Fibroblast of villous mesenchyme (primary cell): ENCODE data around the gene SHTN1. TPM values are rescaled to one million over a fixed set of nuclear protein-coding genes. Genes with fewer than 3 reads are reported as not detected.

Experiments used
- DNase-seq: peaks from one replicate; pipeline ENCODE4 v3.0.0-alpha.2; 2010; ENCODE audit warnings: low read depth
- H3K4me3 ChIP-seq: 2 replicates; pipeline ENCODE4 v1.5.1; 2011; ENCODE audit warnings: low read depth, mild to moderate bottlenecking, low read length
- CTCF ChIP-seq: IDR thresholded peaks from 2 replicates; pipeline ENCODE4 v1.5.1; 2012; ENCODE audit warnings: low read depth, mild to moderate bottlenecking, low read length; ENCODE audit not compliant: insufficient read depth
- total RNA-seq: library from RNA; depleted of rRNA; stranded (reverse); fragments of >200 nt; gene quantifications from 2 replicates; pipeline ENCODE4 v1.2.3, GENCODE V29; 2012

The SHTN1 gene
- total RNA-seq, 1 donor = 2.2 TPM

DNA sequence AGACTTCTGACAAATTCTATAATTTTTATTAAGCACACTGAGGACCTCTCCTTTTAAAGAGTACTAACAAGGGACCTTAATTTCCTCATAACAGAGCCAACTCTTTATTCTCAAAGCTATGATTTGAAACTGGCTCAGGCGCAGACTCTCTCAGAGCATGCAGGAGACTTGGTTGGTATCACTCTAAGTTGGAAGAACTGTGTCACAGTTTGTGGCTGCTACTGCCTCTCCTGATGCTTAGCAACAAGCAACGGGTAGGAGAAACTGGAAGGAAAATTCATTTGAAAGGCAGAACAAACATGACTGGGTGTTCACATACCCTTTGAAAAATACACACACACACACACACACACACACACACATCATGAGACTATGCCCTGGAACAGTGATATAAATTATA lies 122.3 kb downstream of the SHTN1 start:
- no peak for DNase-seq

DNA sequence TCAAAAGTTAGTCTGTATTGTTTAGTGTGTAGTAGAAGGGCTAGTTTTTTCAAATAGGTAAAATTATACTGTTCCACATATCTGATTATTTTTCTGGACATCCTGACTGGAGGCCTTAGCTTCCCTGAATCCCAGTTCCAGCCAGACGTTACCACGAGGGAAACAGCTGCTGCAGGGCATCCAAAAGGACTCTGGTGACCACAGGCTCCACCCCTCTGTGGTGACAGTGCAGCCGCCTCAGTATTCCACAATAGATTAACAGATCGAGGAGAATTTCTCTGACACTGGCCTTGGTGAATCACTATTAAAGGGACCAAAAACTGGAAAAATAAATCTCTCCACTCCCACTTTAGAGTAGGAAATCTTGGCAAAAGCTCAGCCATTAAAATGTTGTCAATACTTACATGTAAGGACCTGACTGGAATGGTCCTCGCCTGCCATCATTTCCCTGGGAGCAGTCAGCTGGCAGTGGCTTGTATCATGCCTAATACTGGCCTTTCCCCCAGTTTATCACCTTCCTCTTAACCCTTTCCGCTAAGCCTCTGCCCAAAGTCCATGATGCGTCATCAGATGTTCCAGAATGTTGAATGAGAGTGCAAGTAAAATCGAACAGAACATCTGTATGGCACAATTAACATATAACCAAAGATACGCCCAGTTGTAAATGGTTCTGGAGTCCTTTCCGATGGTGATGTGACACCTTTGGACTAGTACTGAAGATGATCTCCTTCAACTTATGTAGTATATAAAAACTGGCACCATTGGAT lies 124.1 kb downstream of the SHTN1 start:
- TF ChIP-seq CTCF = no peak
- H3K4me3 ChIP-seq = no peak overlapping the region
- no peak for DNase-seq

More for the DNA sequence above, 122.3 kb downstream of the SHTN1 start:
- TF ChIP-seq CTCF = no peak
- no peak overlapping the region for H3K4me3 ChIP-seq

- no peak for DNase-seq
- H3K4me3 ChIP-seq = no peak overlapping the region
- TF ChIP-seq CTCF = no peak
These were observed 125.2 kb downstream of the SHTN1 start for GRCh38 chr10:116879817-116880216.

GRCh38 chr10:116878123-116878522 lies 126.9 kb downstream of the SHTN1 start:
- H3K4me3 ChIP-seq = no peak overlapping the region
- no peak for TF ChIP-seq CTCF

GRCh38 chr10:116877391-116877790 lies 127.6 kb downstream of the SHTN1 start:
- DNase-seq = no peak
- no peak overlapping the region for H3K4me3 ChIP-seq
- no peak for TF ChIP-seq CTCF

More at GRCh38 chr10:116878123-116878522, 126.9 kb downstream of the SHTN1 start:
- no peak for DNase-seq

GRCh38 chr10:116875897-116876296 lies 129.1 kb downstream of the SHTN1 start:
- no peak overlapping the region for H3K4me3 ChIP-seq
- TF ChIP-seq CTCF = no peak
- no peak for DNase-seq

- no peak for TF ChIP-seq CTCF
- DNase-seq = no peak
- no peak overlapping the region for H3K4me3 ChIP-seq
These were observed 131.9 kb downstream of the SHTN1 start for GRCh38 chr10:116873134-116873533.
